Stimulated activated memory B cell treated with anti-CD40 and anti-IgM and Interleukin-4, amounts not matched to agents 10 μg/mL and 1 μg/mL and 100 μg/mL, for 72 hours (primary cell): ENCODE data around the gene ANKRD52.
A peak's percentile ranks its signal among the peaks of the same experiment; 100 is the strongest.

Source experiments
- ATAC-seq: fragments of 150-1000 bp; cut with Tn5 transposase; 2 replicates; pipeline ENCODE4 v1.10.0; 2021
- H3K27ac Mint-ChIP-seq: one replicate; pipeline ENCODE4 v1.8.0; 2022; ENCODE audit warnings: mild to moderate bottlenecking, mixed read lengths
- H3K27me3 Mint-ChIP-seq: one replicate; pipeline ENCODE4 v1.8.0; 2022; ENCODE audit warnings: mixed read lengths
- H3K36me3 Mint-ChIP-seq: one replicate; pipeline ENCODE4 v1.8.0; 2022; ENCODE audit warnings: mixed read lengths
- H3K4me1 Mint-ChIP-seq: one replicate; pipeline ENCODE4 v1.8.0; 2022; ENCODE audit warnings: mixed read lengths
- H3K4me3 Mint-ChIP-seq: one replicate; pipeline ENCODE4 v1.8.0; 2022; ENCODE audit warnings: mild to moderate bottlenecking, moderate library complexity, mixed read lengths
- H3K9me3 Mint-ChIP-seq: one replicate; pipeline ENCODE4 v1.8.0; 2022; ENCODE audit warnings: mixed read lengths

ANKRD52 gene

GRCh38 chr12:56258068-56258819, at the start of gene ANKRD52:
Gene ANKRD52, minus strand, starts transcription at chr12:56258384. Its CDS starts 115 bp downstream, at chr12:56258269.
- no peaks in the 10 kb centered on the region for H3K27me3 Mint-ChIP-seq
- H3K4me1 Mint-ChIP-seq, result peaks cover 33% of the 10 kb centered on the region
- peaks cover 17% of the 10 kb centered on the region for H3K36me3 Mint-ChIP-seq
- peak within 1 kb of the TSS; percentile 95 for H3K4me3 Mint-ChIP-seq
- peak within 1 kb of the TSS; percentile 90 for H3K27ac Mint-ChIP-seq
- peak; percentile 98 for ATAC-seq
- no peaks in the 10 kb centered on the region for H3K9me3 Mint-ChIP-seq

GRCh38 chr12:56307221-56307965, 49.2 kb upstream of the ANKRD52 start:
- peaks cover 25% of the 10 kb centered on the region for H3K36me3 Mint-ChIP-seq
- H3K9me3 Mint-ChIP-seq, result no peaks in the 10 kb centered on the region
- H3K27ac Mint-ChIP-seq, result no peak overlapping the region
- no peaks in the 10 kb centered on the region for H3K27me3 Mint-ChIP-seq
- no peak overlapping the region for H3K4me3 Mint-ChIP-seq
- ATAC-seq, result no peak
- H3K4me1 Mint-ChIP-seq, result peaks cover 8% of the 10 kb centered on the region

GRCh38 chr12:56304872-56305590, 46.8 kb upstream of the ANKRD52 start:
- no peaks in the 10 kb centered on the region for H3K9me3 Mint-ChIP-seq
- H3K4me1 Mint-ChIP-seq, result peaks cover 29% of the 10 kb centered on the region
- H3K27ac Mint-ChIP-seq, result no peak overlapping the region
- ATAC-seq, result no peak
- H3K4me3 Mint-ChIP-seq, result no peak overlapping the region
- no peaks in the 10 kb centered on the region for H3K27me3 Mint-ChIP-seq
- peaks cover 14% of the 10 kb centered on the region for H3K36me3 Mint-ChIP-seq

- peaks cover 10% of the 10 kb centered on the region for H3K36me3 Mint-ChIP-seq
- no peaks in the 10 kb centered on the region for H3K9me3 Mint-ChIP-seq
- no peaks in the 10 kb centered on the region for H3K27me3 Mint-ChIP-seq
- H3K4me3 Mint-ChIP-seq, result no peak overlapping the region
- H3K27ac Mint-ChIP-seq, result no peak overlapping the region
- H3K4me1 Mint-ChIP-seq, result peaks cover 32% of the 10 kb centered on the region
- ATAC-seq, result no peak
These were observed 46.1 kb upstream of the ANKRD52 start for GRCh38 chr12:56304276-56304675.

GRCh38 chr12:56300644-56301464, 42.7 kb upstream of the ANKRD52 start:
- no peak for ATAC-seq
- Mint-ChIP-seq H3K4me3 (peak overlapping the region; percentile 99), H3K27me3 (no peaks in the 10 kb centered on the region), H3K27ac (peak overlapping the region; percentile 97), H3K9me3 (no peaks in the 10 kb centered on the region), H3K36me3 (peaks cover 11% of the 10 kb centered on the region), H3K4me1 (peaks cover 65% of the 10 kb centered on the region)

- H3K4me1 Mint-ChIP-seq, result peaks cover 66% of the 10 kb centered on the region
- peaks cover 8% of the 10 kb centered on the region for H3K36me3 Mint-ChIP-seq
- peak within 1 kb of the TSS; percentile 99 for H3K4me3 Mint-ChIP-seq
- H3K9me3 Mint-ChIP-seq, result no peaks in the 10 kb centered on the region
- peak within 1 kb of the TSS; percentile 97 for H3K27ac Mint-ChIP-seq
- peak; percentile 98 for ATAC-seq
- no peaks in the 10 kb centered on the region for H3K27me3 Mint-ChIP-seq
These were observed 41.9 kb upstream of the ANKRD52 start, which contains the start of gene CS for GRCh38 chr12:56299853-56300643. Gene CS, minus strand, starts transcription at chr12:56300330. Its CDS starts 129 bp downstream, at chr12:56300201.

GRCh38 chr12:56299308-56299852, 41.2 kb upstream of the ANKRD52 start:
- Mint-ChIP-seq H3K27ac (peak overlapping the region; percentile 97), H3K36me3 (peaks cover 6% of the 10 kb centered on the region), H3K4me1 (peaks cover 66% of the 10 kb centered on the region), H3K4me3 (peak overlapping the region; percentile 99), H3K27me3 (no peaks in the 10 kb centered on the region), H3K9me3 (no peaks in the 10 kb centered on the region)
- no peak for ATAC-seq

GRCh38 chr12:56298828-56299227, 40.6 kb upstream of the ANKRD52 start:
- peak overlapping the region; percentile 99 for H3K4me3 Mint-ChIP-seq
- H3K27ac Mint-ChIP-seq, result peak overlapping the region; percentile 97
- H3K9me3 Mint-ChIP-seq, result no peaks in the 10 kb centered on the region
- H3K27me3 Mint-ChIP-seq, result no peaks in the 10 kb centered on the region
- H3K4me1 Mint-ChIP-seq, result peaks cover 66% of the 10 kb centered on the region
- peaks cover 6% of the 10 kb centered on the region for H3K36me3 Mint-ChIP-seq
- ATAC-seq, result no peak

GRCh38 chr12:56297400-56297799, 39.2 kb upstream of the ANKRD52 start:
- H3K27me3 Mint-ChIP-seq, result no peaks in the 10 kb centered on the region
- peak overlapping the region; percentile 71 for H3K27ac Mint-ChIP-seq
- peaks cover 6% of the 10 kb centered on the region for H3K36me3 Mint-ChIP-seq
- peaks cover 58% of the 10 kb centered on the region for H3K4me1 Mint-ChIP-seq
- no peak for ATAC-seq
- no peaks in the 10 kb centered on the region for H3K9me3 Mint-ChIP-seq
- peak overlapping the region; percentile 55 for H3K4me3 Mint-ChIP-seq

- no peaks in the 10 kb centered on the region for H3K27me3 Mint-ChIP-seq
- ATAC-seq, result no peak
- H3K36me3 Mint-ChIP-seq, result peaks cover 10% of the 10 kb centered on the region
- H3K4me3 Mint-ChIP-seq, result peak overlapping the region; percentile 12
- H3K27ac Mint-ChIP-seq, result peak overlapping the region; percentile 71
- H3K4me1 Mint-ChIP-seq, result peaks cover 49% of the 10 kb centered on the region
- H3K9me3 Mint-ChIP-seq, result no peaks in the 10 kb centered on the region
These were observed 38.1 kb upstream of the ANKRD52 start for GRCh38 chr12:56296295-56296694.

GRCh38 chr12:56293795-56294194, 35.6 kb upstream of the ANKRD52 start:
- Mint-ChIP-seq H3K27me3 (no peaks in the 10 kb centered on the region), H3K4me1 (peaks cover 34% of the 10 kb centered on the region), H3K9me3 (no peaks in the 10 kb centered on the region), H3K4me3 (no peak overlapping the region), H3K27ac (no peak overlapping the region), H3K36me3 (peaks cover 19% of the 10 kb centered on the region)
- ATAC-seq, result no peak

- H3K27ac Mint-ChIP-seq, result no peak overlapping the region
- H3K27me3 Mint-ChIP-seq, result no peaks in the 10 kb centered on the region
- no peak for ATAC-seq
- peaks cover 5% of the 10 kb centered on the region for H3K4me1 Mint-ChIP-seq
- peaks cover 34% of the 10 kb centered on the region for H3K36me3 Mint-ChIP-seq
- H3K4me3 Mint-ChIP-seq, result no peak overlapping the region
- H3K9me3 Mint-ChIP-seq, result no peaks in the 10 kb centered on the region
These were observed 30.7 kb upstream of the ANKRD52 start for GRCh38 chr12:56288705-56289387.

GRCh38 chr12:56286044-56286830, 28.1 kb upstream of the ANKRD52 start:
- no peak overlapping the region for H3K4me3 Mint-ChIP-seq
- H3K9me3 Mint-ChIP-seq, result no peaks in the 10 kb centered on the region
- H3K36me3 Mint-ChIP-seq, result peaks cover 53% of the 10 kb centered on the region
- H3K27ac Mint-ChIP-seq, result peak overlapping the region; percentile 17
- no peak for ATAC-seq
- H3K4me1 Mint-ChIP-seq, result peaks cover 9% of the 10 kb centered on the region
- H3K27me3 Mint-ChIP-seq, result no peaks in the 10 kb centered on the region
